HEK293 (cell line): ENCODE data around the gene ENTREP1.

Experiments used
- CTCF ChIP-seq: fragments of 450-650 bp; formaldehyde crosslinking; IDR thresholded peaks from 2 replicates; pipeline ENCODE4 v1.5.1; 2016; ENCODE audit warnings: missing biosample characterization, missing genetic modification characterization
- MYNN ChIP-seq: fragments of 450-650 bp; formaldehyde crosslinking; IDR thresholded peaks from 2 replicates; pipeline ENCODE4 v1.5.1; 2016; ENCODE audit warnings: missing biosample characterization, missing genetic modification characterization, borderline replicate concordance
- REPIN1 ChIP-seq: fragments of 450-650 bp; formaldehyde crosslinking; IDR thresholded peaks from 2 replicates; pipeline ENCODE4 v1.5.1; 2017; ENCODE audit warnings: missing biosample characterization, missing genetic modification characterization, low read depth
- SETDB1 ChIP-seq: IDR thresholded peaks from one replicate; pipeline ENCODE4 v1.6.1; 2017; ENCODE audit warnings: mild to moderate bottlenecking, low read length, moderate library complexity, mixed read lengths; ENCODE audit not compliant: insufficient read length
- ZBTB6 ChIP-seq: fragments of 450-650 bp; formaldehyde crosslinking; IDR thresholded peaks from 2 replicates; pipeline ENCODE4 v1.5.1; 2017; ENCODE audit warnings: missing biosample characterization, missing genetic modification characterization
- ZNF18 ChIP-seq: fragments of 450-650 bp; formaldehyde crosslinking; IDR thresholded peaks from 2 replicates; pipeline ENCODE4 v1.5.1; 2016; ENCODE audit warnings: missing biosample characterization, missing genetic modification characterization
- ZNF274 ChIP-seq, 2 experiments: fragments of 200-500 bp in 1 of 2; fragments of 450-650 bp in 1 of 2; sonication (Bioruptor generic) in 1 of 2; formaldehyde crosslinking in 1 of 2; IDR thresholded peaks; 2 replicates each; pipeline versions ENCODE4 v1.5.1 to v1.6.1; 2014 to 2016; ENCODE audit warnings: borderline replicate concordance in 1 of 2, inconsistent platforms in 1 of 2, low read length in 1 of 2, missing biosample characterization in 1 of 2, missing genetic modification characterization in 1 of 2
- ZNF596 ChIP-seq: fragments of 450-650 bp; IDR thresholded peaks from 2 replicates; pipeline ENCODE4 v1.5.0; 2018; ENCODE audit warnings: missing biosample characterization, mild to moderate bottlenecking, missing genetic modification characterization, moderate library complexity
- ZNF664 ChIP-seq: fragments of 450-650 bp; formaldehyde crosslinking; IDR thresholded peaks from 2 replicates; pipeline ENCODE4 v1.5.1; 2016; ENCODE audit warnings: missing biosample characterization, missing genetic modification characterization
- ZNF707 ChIP-seq: fragments of 450-650 bp; formaldehyde crosslinking; IDR thresholded peaks from 2 replicates; pipeline ENCODE4 v1.5.1; 2016; ENCODE audit warnings: missing biosample characterization, missing genetic modification characterization
- ZNF837 ChIP-seq: fragments of 450-650 bp; formaldehyde crosslinking; IDR thresholded peaks from 2 replicates; pipeline ENCODE4 v1.5.1; 2016; ENCODE audit warnings: missing biosample characterization, missing genetic modification characterization
- ZSCAN18 ChIP-seq: fragments of 450-650 bp; formaldehyde crosslinking; IDR thresholded peaks from 2 replicates; pipeline ENCODE4 v1.5.1; 2016; ENCODE audit warnings: missing biosample characterization, missing genetic modification characterization

- no peak for TF ChIP-seq SETDB1
- no peak for TF ChIP-seq CTCF (tag by site-specific recombination)
- TF ChIP-seq MYNN (tag by site-specific recombination): no peak
- TF ChIP-seq ZNF18: no peak
- TF ChIP-seq ZNF707 (tag by site-specific recombination): no peak
- no peak for TF ChIP-seq ZBTB6
- no peak for TF ChIP-seq ZNF596 (tag by site-specific recombination)
- TF ChIP-seq REPIN1 (tag by site-specific recombination): no peak
- no peak for TF ChIP-seq ZNF274 (IDR thresholded peaks at IDR 0.05; ENCODE audit: low read length)
- TF ChIP-seq ZNF274 (tag by site-specific recombination; IDR thresholded peaks at IDR 0.05; ENCODE audit: borderline replicate concordance): no peak
- TF ChIP-seq ZSCAN18 (tag by site-specific recombination): no peak
- TF ChIP-seq ZNF837 (tag by site-specific recombination): no peak
- no peak for TF ChIP-seq ZNF664 (tag by site-specific recombination)
Observed at GRCh38 chr9:69433968-69434367, 109.0 kb downstream of the ENTREP1 start.
